Panc1 (cell line): ENCODE data around the gene RNASE7. TPM values are rescaled to one million over a fixed set of nuclear protein-coding genes. Genes with fewer than 3 reads are reported as not detected.
A peak's percentile ranks its signal among the peaks of the same experiment; 100 is the strongest.

ENCODE experiments used
- ATAC-seq: fragments of 200-7000 bp; cut with Tn5 transposase; 2 replicates; pipeline ENCODE4 v1.9.1; 2020; ENCODE audit warnings: mild to moderate bottlenecking, moderate library complexity
- BruUV-seq: library from RNA; stranded (reverse); fragments of 400-500 nt; replicated peaks from 2 replicates; lab custom pipeline; 2021; lab: Mats Ljungman, UMichigan
- CTCF ChIA-PET: fragments of 300-600 bp; sonication (Branson Sonifier 250); formaldehyde crosslinking; loops from one replicate; lab custom pipeline; 2022; ENCODE audit warnings: antibody characterized with exemption; lab: Charles Lee
- POLR2A ChIA-PET: fragments of 300-600 bp; sonication (Branson Sonifier 250); formaldehyde crosslinking; loops from one replicate; lab custom pipeline; 2022; ENCODE audit warnings: antibody characterized with exemption; lab: Charles Lee
- DNase-seq: peaks from one replicate; pipeline ENCODE4 v3.0.0-alpha.2; 2010; ENCODE audit warnings: low read depth, low spot score
- H3K27ac ChIP-seq: 2 replicates; pipeline ENCODE4 v1.5.1; 2011; ENCODE audit warnings: mild to moderate bottlenecking, low read length, inconsistent platforms
- H3K27me3 ChIP-seq: fragments of 200-500 bp; sonication (Bioruptor generic); 2 replicates; pipeline ENCODE4 v1.6.0; 2014; ENCODE audit warnings: low read length, inconsistent platforms; ENCODE audit not compliant: control insufficient read depth, insufficient read depth
- H3K36me3 ChIP-seq: fragments of 200-500 bp; sonication (Bioruptor generic); 2 replicates; pipeline ENCODE4 v1.5.1; 2014; ENCODE audit warnings: inconsistent platforms, mild to moderate bottlenecking, low read length, moderate library complexity; ENCODE audit not compliant: control insufficient read depth, insufficient read depth
- H3K4me1 ChIP-seq: 2 replicates; pipeline ENCODE4 v1.5.1; 2011; ENCODE audit warnings: inconsistent platforms, mild to moderate bottlenecking, low read length, moderate library complexity; ENCODE audit not compliant: control insufficient read depth, insufficient read depth
- H3K4me3 ChIP-seq, 2 experiments: 2 replicates each; pipeline ENCODE4 v1.5.1; 2011 to 2012; ENCODE audit warnings: low read depth in 2 of 2, low read length in 2 of 2, mild to moderate bottlenecking in 2 of 2, inconsistent platforms in 1 of 2, moderate library complexity in 1 of 2
- H3K9me3 ChIP-seq: fragments of 200-500 bp; sonication (Bioruptor generic); 2 replicates; pipeline ENCODE4 v1.5.1; 2014; ENCODE audit warnings: low read depth, mild to moderate bottlenecking, inconsistent platforms, low read length, moderate library complexity; ENCODE audit not compliant: control insufficient read depth, insufficient read depth
- CTCF ChIP-seq: fragments of 450-650 bp; IDR thresholded peaks from 2 replicates; pipeline ENCODE4 v1.5.1; 2017; ENCODE audit warnings: mild to moderate bottlenecking
- POLR2AphosphoS5 ChIP-seq: IDR thresholded peaks from 2 replicates; pipeline ENCODE4 v1.6.1; 2012; ENCODE audit warnings: mild to moderate bottlenecking, low read depth, low read length, moderate library complexity
- REST ChIP-seq, 2 experiments: IDR thresholded peaks; 2 replicates each; pipeline ENCODE4 v1.6.1; 2011 to 2012; ENCODE audit warnings: low read depth in 2 of 2, control low read depth in 1 of 2, low read length in 1 of 2, mild to moderate bottlenecking in 1 of 2, moderate library complexity in 1 of 2; ENCODE audit not compliant: insufficient read depth in 1 of 2
- SIN3A ChIP-seq: IDR thresholded peaks from 2 replicates; pipeline ENCODE4 v1.6.1; 2012; ENCODE audit warnings: low read depth, mild to moderate bottlenecking, low read length, moderate library complexity, borderline replicate concordance; ENCODE audit not compliant: insufficient read depth
- TCF7L2 ChIP-seq: IDR thresholded peaks from 2 replicates; pipeline ENCODE4 v1.6.1; 2011; ENCODE audit warnings: mild to moderate bottlenecking, low read depth, low read length, inconsistent platforms
- in situ Hi-C: cut with HindIII; loops from 2 replicates; pipeline ENCODE4 v1.10.0; 2016; ENCODE audit warnings: low sequenced_read_pairs, low pct_unique_long_range_greater_than_20kb
- intact Hi-C: fragments of 100-400 bp; cut with micrococcal nuclease; formaldehyde crosslinking; loops from one replicate; pipeline ENCODE4 v1.10.0; 2022; ENCODE audit not compliant: unreplicated experiment
- total RNA-seq: library from RNA; stranded (reverse); gene quantifications from one replicate; pipeline ENCODE4 v1.2.1, GENCODE V29; 2021; ENCODE audit not compliant: unreplicated experiment

RNASE7 gene
- total RNA-seq, 1 experiment from 2014 or later = not detected

- POLR2A ChIA-PET = no interaction called here
- no peaks in the 10 kb centered on the region for H3K36me3 ChIP-seq
- ATAC-seq (no peak), DNase-seq (no peak)
- in situ Hi-C loops (no loop called here), intact Hi-C loops (no loop called here)
- CTCF ChIA-PET = interaction anchor here (0.8 to 1.3 kb wide), 2 partner anchors 14 to 76 kb away, joined by 3 to 6 read pairs; no protein-coding TSS in a partner anchor
- no peak overlapping the region for H3K4me3 ChIP-seq
- no peaks in the 10 kb centered on the region for H3K9me3 ChIP-seq
- TF ChIP-seq REST (IDR thresholded peaks at IDR 0.05; ENCODE audit: insufficient read depth in 1 of 2, low read depth in 2 of 2, low read length in 1 of 2) = no peak
- peak; percentile 70 for TF ChIP-seq CTCF
- H3K4me1 ChIP-seq = no peaks in the 10 kb centered on the region; the same call in 1 of the 2 replicates
- H3K27ac ChIP-seq = no peak overlapping the region
- BruUV-seq = no TSS peak
- no peaks in the 10 kb centered on the region for H3K27me3 ChIP-seq
These were observed 48.2 kb downstream of the RNASE7 start for GRCh38 chr14:21090194-21090939.

GRCh38 chr14:21090940-21091663 is 48.9 kb downstream of the RNASE7 start:
- no peaks in the 10 kb centered on the region for H3K27me3 ChIP-seq
- no peak overlapping the region for H3K4me3 ChIP-seq
- TF ChIP-seq CTCF (no peak), SIN3A (no peak), POLR2AphosphoS5 (no peak), TCF7L2 (no peak), REST (IDR thresholded peaks at IDR 0.05; ENCODE audit: insufficient read depth in 1 of 2, low read depth in 2 of 2, low read length in 1 of 2) (no peak)
- intact Hi-C loops (no loop called here), in situ Hi-C loops (no loop called here)
- no peak overlapping the region for H3K27ac ChIP-seq
- ChIA-PET CTCF (interaction anchor here (0.8 to 2.9 kb wide), 5 partner anchors 14 to 77 kb away, joined by 3 to 18 read pairs (median 6); partner anchors contain the start of gene ARHGEF40), POLR2A (no interaction called here)
- H3K9me3 ChIP-seq = no peaks in the 10 kb centered on the region
- BruUV-seq = no TSS peak
- DNase-seq = no peak
- no peak for ATAC-seq
- no peaks in the 10 kb centered on the region for H3K36me3 ChIP-seq
- H3K4me1 ChIP-seq = no peaks in the 10 kb centered on the region; the same call in 1 of the 2 replicates
